D721Med (cell line): ENCODE data around the gene ATXN1.

Experiments
- DNase-seq: peaks from one replicate; pipeline ENCODE4 v3.0.0; 2011; ENCODE audit warnings: low spot score; ENCODE audit not compliant: insufficient read length
- FAIRE-seq: peaks from 2 replicates; lab custom pipeline; 2011; peaks lifted over from hg19 to GRCh38; lab: Jason Lieb, UNC
- TF ChIP-seq, protein P1 (sequence below): IDR thresholded peaks from 2 replicates; pipeline ENCODE4 v1.5.1; 2012; ENCODE audit warnings: mild to moderate bottlenecking, control low read depth; ENCODE audit not compliant: insufficient read depth; ENCODE audit errors: missing control alignments

Gene ATXN1

DNA sequence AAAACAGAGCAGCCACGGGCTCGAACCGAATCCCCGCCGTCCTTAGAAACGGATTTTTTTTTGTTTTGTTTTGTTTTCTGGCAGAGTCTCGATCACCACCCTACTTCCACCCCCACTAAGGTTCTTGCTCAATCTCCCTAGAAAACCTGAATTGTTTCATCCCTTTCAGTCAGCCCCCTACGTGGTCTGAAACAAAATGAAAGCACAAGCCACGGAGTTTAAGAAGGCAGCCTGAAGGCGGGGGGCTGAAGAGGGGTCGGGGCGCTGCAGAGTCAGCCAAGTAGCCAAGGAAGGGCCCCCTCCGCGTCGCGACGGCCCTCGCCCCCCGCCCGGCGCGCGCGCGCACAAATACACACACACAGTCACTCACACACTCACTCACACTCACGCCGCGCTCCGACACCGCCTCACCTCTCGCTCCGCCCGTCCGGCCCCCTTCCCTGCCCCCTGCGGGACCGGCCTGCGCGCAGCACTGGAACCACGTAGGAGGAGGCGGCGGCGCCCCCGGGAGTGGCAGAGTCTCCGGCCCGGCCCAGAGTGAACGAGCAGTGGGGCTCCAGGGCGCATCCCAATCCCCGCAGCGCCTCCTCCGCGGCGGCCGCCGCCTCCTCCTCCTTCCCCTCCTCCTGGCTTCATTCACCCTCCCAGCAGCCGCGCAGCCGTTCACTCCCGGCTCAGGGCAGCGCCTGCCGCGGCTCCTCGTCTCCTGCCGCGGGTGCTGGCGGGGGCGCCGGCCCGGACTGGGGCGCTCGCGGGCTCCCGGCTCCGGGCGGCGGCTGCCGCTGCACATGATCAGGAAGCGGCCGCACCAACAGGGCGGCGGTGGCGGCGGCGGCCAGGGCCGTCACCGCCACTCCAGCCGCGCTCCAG is 1.4 kb downstream of the ATXN1 start:
- DNase-seq: no peak
- FAIRE-seq: no peak
- TF ChIP-seq, protein P1, sequence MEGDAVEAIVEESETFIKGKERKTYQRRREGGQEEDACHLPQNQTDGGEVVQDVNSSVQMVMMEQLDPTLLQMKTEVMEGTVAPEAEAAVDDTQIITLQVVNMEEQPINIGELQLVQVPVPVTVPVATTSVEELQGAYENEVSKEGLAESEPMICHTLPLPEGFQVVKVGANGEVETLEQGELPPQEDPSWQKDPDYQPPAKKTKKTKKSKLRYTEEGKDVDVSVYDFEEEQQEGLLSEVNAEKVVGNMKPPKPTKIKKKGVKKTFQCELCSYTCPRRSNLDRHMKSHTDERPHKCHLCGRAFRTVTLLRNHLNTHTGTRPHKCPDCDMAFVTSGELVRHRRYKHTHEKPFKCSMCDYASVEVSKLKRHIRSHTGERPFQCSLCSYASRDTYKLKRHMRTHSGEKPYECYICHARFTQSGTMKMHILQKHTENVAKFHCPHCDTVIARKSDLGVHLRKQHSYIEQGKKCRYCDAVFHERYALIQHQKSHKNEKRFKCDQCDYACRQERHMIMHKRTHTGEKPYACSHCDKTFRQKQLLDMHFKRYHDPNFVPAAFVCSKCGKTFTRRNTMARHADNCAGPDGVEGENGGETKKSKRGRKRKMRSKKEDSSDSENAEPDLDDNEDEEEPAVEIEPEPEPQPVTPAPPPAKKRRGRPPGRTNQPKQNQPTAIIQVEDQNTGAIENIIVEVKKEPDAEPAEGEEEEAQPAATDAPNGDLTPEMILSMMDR: no peak

DNA sequence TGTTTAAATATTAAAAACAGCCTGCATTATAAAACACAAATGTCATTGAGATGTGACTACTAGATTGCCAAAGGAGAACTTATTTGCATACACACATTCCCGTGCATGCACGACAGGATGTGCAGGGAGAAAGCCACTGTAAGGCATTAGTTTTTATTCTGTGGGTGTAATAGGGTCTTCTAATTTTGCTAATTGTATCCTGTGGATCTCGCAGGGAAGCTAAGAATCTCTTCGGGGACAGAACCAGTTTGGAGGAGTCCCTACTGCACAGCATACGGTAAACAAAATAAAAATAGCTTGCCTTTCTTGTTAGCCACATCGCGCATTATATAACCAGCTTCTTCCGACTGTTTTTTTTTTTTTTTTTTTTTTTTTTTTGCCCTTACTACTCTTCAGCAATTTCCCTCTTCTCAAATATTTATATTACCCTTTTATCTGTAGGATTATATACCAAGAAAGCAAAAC is 2.0 kb downstream of the ATXN1 start:
- TF ChIP-seq, protein P1: no peak
- DNase-seq (no peak), FAIRE-seq (no peak)

DNA sequence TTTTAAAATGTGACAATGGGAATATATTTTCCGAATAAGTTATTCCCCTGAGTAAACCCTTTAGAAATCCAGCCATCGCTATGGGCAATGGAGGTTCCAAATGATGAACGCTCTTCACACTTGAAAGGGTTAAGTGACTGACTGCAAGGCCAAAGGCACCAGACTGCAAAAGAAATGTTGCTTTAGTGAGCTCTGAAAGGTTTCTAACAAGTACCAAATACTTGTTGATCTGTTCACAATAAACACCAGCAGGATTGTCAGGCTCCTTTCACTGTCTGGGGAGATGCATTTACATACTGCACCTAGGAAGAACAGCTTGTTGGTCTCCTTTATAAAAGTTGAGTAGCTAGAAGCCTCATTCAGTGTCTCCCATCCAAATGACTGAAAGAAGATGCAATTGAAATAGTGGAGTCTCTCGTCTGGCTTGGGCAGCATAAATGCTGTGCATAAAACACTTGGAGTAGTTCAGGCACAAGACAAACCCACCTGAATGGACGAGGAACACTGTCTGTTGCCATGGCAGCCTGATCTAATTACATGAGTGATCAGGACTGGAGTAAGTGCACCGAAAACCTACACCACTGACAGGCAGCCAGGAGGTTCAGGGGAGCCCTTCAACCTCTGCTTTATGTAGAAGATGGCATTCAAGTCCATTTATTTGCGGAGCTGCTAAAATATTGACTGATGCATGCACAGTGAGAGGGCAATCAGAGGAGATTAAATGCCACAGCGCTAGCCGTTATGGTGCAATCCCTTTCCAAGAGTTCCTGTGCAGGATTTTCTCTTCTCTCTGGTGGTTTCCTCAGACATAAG is 2.9 kb downstream of the ATXN1 start:
- DNase-seq (no peak), FAIRE-seq (no peak)
- TF ChIP-seq, protein P1: no peak

DNA sequence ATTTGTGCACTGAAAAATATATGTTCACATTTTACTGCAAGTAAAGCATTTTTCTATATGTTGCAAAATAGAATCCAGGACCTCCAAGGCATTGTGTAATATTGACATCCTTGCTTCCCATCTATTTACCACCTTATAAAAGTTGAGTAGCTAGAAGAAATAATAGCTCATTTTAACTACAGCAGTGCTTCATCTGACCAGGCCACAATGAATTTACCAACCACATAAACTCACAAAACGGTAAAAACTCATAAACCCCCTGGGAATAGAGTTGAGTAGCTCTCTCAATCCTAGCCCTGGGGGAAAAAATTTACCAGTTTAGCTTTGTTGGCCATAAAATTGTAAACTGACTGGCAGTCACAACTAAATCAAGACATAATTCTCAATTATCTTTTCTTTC is 3.9 kb downstream of the ATXN1 start:
- TF ChIP-seq, protein P1: no peak
- no peak for FAIRE-seq
- no peak for DNase-seq

DNA sequence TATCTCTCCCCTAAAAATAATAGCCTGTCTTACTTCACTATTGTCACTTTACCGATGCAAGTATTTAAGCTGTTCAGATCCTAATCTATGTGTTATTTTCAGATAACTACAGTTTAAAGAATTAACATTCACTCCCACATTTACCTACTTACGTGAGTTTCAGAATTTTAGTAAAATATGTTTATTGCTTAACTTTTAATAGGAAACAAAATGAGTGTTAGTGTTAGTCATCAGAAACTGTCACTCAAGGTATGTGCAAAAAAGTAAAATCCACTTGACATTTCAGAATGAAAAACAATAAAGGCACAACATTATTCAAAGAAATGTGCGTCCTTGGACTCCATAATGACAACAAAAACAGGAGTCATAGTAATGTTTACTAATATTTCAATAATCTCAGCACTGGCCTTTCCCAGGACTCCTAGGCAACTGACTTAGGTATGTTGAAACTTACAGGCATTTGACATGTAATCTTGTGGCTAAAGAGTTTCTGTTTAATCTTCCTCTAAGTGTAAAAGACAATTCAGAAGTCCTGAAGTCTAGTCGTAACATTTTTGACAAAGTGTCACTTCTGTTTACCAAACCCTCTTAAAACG is 4.5 kb downstream of the ATXN1 start:
- FAIRE-seq (no peak), DNase-seq (no peak)
- TF ChIP-seq, protein P1: no peak

DNA sequence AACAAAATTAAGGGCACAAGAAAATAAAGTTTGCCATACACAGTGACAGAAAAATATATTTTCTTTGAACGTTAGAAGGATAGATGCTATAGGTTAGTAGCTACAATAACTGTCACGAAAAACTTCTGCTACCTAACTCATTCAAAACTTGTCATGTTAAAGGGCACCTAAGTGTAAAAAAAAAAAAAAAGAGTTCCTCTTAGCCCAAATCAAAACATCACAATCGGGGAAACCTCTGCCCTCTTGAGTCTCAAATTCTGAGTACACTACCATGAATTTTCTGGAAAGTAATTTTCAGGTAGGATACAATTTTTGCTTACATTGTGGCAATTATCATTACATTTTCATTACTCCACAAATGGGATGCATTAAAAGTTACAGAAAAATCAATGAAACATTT is 5.7 kb downstream of the ATXN1 start:
- no peak for DNase-seq
- no peak for FAIRE-seq
- TF ChIP-seq, protein P1: no peak
